ENCODE data around the gene ITSN1.

Gene ITSN1

DNA sequence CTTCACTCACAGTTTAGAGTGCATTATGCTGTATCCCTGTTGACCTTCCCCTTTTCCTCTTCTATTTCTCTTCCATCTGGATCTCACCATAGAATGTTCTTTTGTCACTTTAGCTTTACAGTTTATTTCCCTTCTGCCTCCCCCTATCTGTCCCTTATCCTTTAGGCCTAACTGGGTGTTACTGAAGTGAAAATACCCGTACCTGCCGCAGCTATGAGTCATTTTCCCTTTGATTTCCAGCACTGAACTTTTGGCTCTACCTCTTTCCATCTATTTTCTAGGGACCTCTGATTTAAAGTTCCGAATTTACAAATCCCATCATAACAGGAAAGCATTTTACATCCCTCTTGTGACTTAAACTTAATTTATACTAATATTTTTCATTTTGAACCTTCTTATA is 19.7 kb downstream of the ITSN1 start:
- Histone ChIP-seq H3K27ac (ENCODE audit: insufficient read depth, low read length, poor library complexity, severe bottlenecking) (no peak overlapping the region), H3K4me3 (ENCODE audit: insufficient read depth, low read depth, low read length, poor library complexity, severe bottlenecking) (no peak overlapping the region), H3K4me1 (ENCODE audit: control insufficient read depth, insufficient read depth, low read length, poor library complexity, severe bottlenecking) (no peaks in the 10 kb centered on the region), H3K36me3 (ENCODE audit: control insufficient read depth, insufficient read depth, low read length) (no peaks in the 10 kb centered on the region), H3K9me3 (ENCODE audit: control insufficient read depth, low read length) (no peaks in the 10 kb centered on the region), H3K27me3 (replicated peaks; ENCODE audit: control insufficient read depth, insufficient read depth, low read length, poor library complexity, severe bottlenecking) (no peaks in the 10 kb centered on the region)
- DNase-seq: no peak

DNA sequence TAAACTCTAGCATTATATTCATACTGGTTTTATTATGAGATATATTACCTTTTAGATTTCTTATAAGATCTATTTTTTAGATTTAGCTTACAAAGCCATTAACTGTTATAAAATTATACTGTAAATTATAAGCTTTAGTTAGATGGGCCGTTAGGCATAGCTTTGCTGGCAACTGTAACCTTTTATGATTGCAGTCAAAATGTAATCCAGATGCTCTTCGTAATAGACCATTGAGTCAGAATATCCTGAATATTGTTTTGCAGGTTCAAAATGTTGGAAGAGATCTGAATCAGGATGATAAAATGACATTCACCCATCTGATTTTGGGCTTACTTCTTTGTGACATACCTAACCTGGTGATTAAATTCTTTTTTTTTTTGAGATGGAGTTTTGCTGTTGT is 20.9 kb downstream of the ITSN1 start:
- Histone ChIP-seq H3K27me3 (replicated peaks; ENCODE audit: control insufficient read depth, insufficient read depth, low read length, poor library complexity, severe bottlenecking) (no peaks in the 10 kb centered on the region), H3K9me3 (ENCODE audit: control insufficient read depth, low read length) (no peaks in the 10 kb centered on the region), H3K27ac (ENCODE audit: insufficient read depth, low read length, poor library complexity, severe bottlenecking) (no peak overlapping the region)

DNA sequence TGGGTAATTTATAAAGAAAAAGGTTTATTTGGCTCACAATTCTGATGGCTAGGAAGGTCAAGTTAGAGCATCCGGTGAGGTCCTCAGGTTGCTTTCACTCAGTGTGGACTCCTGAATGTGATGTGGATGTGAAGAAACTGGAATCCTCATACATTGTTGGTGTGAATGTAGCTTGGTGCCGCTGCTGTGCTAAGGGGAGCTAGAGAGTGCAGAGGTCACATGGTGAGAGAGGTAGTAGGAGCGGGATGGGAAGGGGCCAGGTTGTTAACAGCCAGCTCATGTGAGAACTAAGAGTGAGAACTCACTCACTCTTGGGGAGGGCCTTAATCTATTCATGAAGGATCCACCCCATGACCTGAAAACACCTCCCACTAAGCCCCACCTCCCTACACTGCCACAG is 21.8 kb downstream of the ITSN1 start:
- no peaks in the 10 kb centered on the region for H3K4me1 ChIP-seq (ENCODE audit: control insufficient read depth, insufficient read depth, low read length, poor library complexity, severe bottlenecking)
- H3K36me3 ChIP-seq (ENCODE audit: control insufficient read depth, insufficient read depth, low read length): no peaks in the 10 kb centered on the region
- no peak overlapping the region for H3K4me3 ChIP-seq (ENCODE audit: insufficient read depth, low read depth, low read length, poor library complexity, severe bottlenecking)
- no peak for DNase-seq
- H3K9me3 ChIP-seq (ENCODE audit: control insufficient read depth, low read length): no peaks in the 10 kb centered on the region
- H3K27ac ChIP-seq (ENCODE audit: insufficient read depth, low read length, poor library complexity, severe bottlenecking): no peak overlapping the region
- H3K27me3 ChIP-seq (replicated peaks; ENCODE audit: control insufficient read depth, insufficient read depth, low read length, poor library complexity, severe bottlenecking): no peaks in the 10 kb centered on the region

More for the DNA sequence above, 20.9 kb downstream of the ITSN1 start:
- no peak for DNase-seq
- no peaks in the 10 kb centered on the region for H3K36me3 ChIP-seq (ENCODE audit: control insufficient read depth, insufficient read depth, low read length)
- no peak overlapping the region for H3K4me3 ChIP-seq (ENCODE audit: insufficient read depth, low read depth, low read length, poor library complexity, severe bottlenecking)
- H3K4me1 ChIP-seq (ENCODE audit: control insufficient read depth, insufficient read depth, low read length, poor library complexity, severe bottlenecking): no peaks in the 10 kb centered on the region

DNA sequence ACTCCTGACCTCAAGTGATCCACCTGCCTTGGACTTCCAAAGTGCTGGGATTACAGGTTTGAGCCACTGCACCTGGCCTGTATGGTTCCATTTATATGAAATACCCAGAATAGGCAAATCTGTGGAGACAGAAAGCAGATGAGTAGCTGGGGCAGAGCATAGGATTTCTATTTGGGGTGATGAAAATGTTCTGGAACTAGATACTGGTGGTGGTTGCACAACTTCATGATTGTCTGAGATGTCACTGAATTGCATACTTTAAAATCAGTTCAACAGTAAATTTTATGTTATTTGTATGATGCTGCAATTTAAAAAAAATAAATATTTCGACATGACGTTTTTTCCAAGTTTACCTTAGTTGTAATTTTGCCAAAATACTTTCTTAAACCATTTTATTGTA is 23.9 kb downstream of the ITSN1 start:
- Histone ChIP-seq H3K4me1 (ENCODE audit: control insufficient read depth, insufficient read depth, low read length, poor library complexity, severe bottlenecking) (no peaks in the 10 kb centered on the region), H3K4me3 (ENCODE audit: insufficient read depth, low read depth, low read length, poor library complexity, severe bottlenecking) (no peak overlapping the region), H3K27me3 (replicated peaks; ENCODE audit: control insufficient read depth, insufficient read depth, low read length, poor library complexity, severe bottlenecking) (no peaks in the 10 kb centered on the region), H3K36me3 (ENCODE audit: control insufficient read depth, insufficient read depth, low read length) (no peaks in the 10 kb centered on the region), H3K27ac (ENCODE audit: insufficient read depth, low read length, poor library complexity, severe bottlenecking) (no peak overlapping the region), H3K9me3 (ENCODE audit: control insufficient read depth, low read length) (no peaks in the 10 kb centered on the region)
- no peak for DNase-seq

DNA sequence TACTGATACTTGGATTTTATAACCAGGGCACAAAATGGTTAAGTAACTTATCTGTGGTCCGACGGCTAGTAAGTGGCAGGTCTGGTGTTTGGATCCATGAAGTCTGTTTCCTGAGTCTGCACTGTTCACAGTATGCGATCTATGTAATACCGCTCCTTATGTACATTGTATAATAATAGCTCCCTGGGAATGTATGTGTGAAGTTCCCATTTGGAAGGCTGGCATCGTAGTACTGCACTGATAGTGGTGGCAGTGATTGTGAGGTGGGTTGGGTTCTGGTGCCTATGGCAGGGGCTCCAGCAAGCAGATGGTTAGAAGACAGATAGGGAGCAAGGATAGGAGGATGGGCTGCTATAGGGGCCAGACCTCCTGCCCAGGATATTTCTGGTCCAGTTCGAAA is 25.3 kb downstream of the ITSN1 start:
- DNase-seq: no peak
- Histone ChIP-seq H3K4me3 (ENCODE audit: insufficient read depth, low read depth, low read length, poor library complexity, severe bottlenecking) (no peak overlapping the region), H3K9me3 (ENCODE audit: control insufficient read depth, low read length) (no peaks in the 10 kb centered on the region), H3K27ac (ENCODE audit: insufficient read depth, low read length, poor library complexity, severe bottlenecking) (no peak overlapping the region), H3K4me1 (ENCODE audit: control insufficient read depth, insufficient read depth, low read length, poor library complexity, severe bottlenecking) (no peaks in the 10 kb centered on the region), H3K27me3 (replicated peaks; ENCODE audit: control insufficient read depth, insufficient read depth, low read length, poor library complexity, severe bottlenecking) (no peaks in the 10 kb centered on the region), H3K36me3 (ENCODE audit: control insufficient read depth, insufficient read depth, low read length) (no peaks in the 10 kb centered on the region)

DNA sequence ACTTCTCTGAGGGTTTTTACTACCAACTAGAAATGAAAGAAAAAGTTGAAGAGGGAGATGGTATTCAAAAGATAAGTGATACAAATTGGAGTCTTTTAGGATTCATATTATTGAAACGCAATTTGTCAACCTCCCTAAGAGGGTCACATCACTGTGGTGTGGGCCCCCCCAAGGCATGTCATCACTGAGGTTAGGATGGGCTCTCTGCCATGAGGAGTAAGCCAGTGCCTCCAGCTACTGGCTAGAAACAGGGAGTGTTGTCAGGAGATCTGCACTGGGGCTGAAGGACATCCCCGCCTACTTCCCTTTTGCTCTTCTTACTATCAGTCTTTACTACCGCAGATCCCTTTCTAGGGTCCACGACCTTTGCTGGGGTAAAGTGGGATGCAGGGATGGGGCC is 25.9 kb downstream of the ITSN1 start:
- H3K9me3 ChIP-seq (ENCODE audit: control insufficient read depth, low read length): no peaks in the 10 kb centered on the region
- H3K36me3 ChIP-seq (ENCODE audit: control insufficient read depth, insufficient read depth, low read length): no peaks in the 10 kb centered on the region
- H3K4me1 ChIP-seq (ENCODE audit: control insufficient read depth, insufficient read depth, low read length, poor library complexity, severe bottlenecking): no peaks in the 10 kb centered on the region
- H3K4me3 ChIP-seq (ENCODE audit: insufficient read depth, low read depth, low read length, poor library complexity, severe bottlenecking): no peak overlapping the region
- H3K27me3 ChIP-seq (replicated peaks; ENCODE audit: control insufficient read depth, insufficient read depth, low read length, poor library complexity, severe bottlenecking): no peaks in the 10 kb centered on the region
- H3K27ac ChIP-seq (ENCODE audit: insufficient read depth, low read length, poor library complexity, severe bottlenecking): no peak overlapping the region
- DNase-seq: no peak

DNA sequence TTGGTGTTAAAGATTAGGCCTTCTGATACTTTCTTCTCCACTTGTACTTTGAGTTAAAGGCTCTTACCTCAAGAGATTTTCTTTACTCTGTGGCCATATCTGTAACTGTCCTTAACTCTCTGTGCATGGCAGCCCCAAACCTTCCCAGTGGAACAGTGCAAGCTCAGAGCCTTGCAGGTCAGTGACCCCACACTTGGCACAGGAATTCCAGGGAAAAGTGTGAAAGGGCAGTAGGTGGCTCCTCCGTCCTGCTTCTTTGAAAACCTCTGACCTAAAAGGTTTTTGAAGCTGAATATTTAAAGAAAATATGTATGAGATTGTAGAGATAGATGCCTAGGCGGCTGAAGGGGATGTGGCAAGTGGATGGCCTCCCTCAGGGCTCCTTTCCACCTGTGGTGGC is 26.3 kb downstream of the ITSN1 start:
- H3K4me1 ChIP-seq (ENCODE audit: control insufficient read depth, insufficient read depth, low read length, poor library complexity, severe bottlenecking): no peaks in the 10 kb centered on the region
- H3K27ac ChIP-seq (ENCODE audit: insufficient read depth, low read length, poor library complexity, severe bottlenecking): no peak overlapping the region
- no peak for DNase-seq

DNA sequence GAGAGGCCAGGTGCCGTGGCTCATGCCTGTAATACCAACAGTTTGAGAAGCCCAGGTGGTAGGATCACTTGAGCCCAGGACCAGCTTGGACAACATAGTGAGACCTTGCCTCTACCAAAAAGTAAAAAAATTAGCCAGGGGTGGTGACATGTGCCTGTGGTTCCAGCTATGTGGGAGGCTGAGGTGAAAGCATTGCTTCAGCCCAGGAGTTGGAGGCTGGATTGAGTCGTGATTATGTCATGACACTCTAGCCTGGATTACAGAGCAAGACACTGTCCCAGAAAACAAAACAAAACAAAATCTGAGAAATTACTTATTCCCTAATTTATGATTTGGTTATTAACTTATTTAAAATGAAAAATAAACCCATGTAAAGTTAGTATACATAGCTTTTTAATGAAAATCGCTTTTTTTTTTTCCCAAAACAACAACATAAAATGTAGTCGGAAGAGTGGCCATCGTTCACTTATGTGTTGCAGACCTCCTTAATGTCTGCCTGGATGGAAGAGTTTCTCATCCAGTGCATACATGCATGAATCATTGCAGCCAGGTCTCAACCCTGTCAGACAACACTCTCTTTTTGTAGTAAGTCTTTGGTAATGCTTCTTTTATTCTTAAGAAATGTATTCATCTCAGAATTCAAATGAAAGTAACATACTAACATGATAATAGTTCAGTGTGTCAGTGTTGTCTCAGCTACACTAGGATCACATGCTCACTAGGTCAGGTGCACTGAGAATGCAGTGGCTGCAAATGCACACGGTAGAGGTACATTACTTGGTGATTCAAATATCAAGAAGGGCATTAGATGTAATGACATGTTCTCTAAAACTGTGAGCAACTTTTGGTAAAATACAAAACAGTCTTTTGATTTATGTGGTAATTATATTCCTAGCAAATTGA is 28.0 kb downstream of the ITSN1 start:
- H3K4me1 ChIP-seq (ENCODE audit: control insufficient read depth, insufficient read depth, low read length, poor library complexity, severe bottlenecking): no peaks in the 10 kb centered on the region
- H3K9me3 ChIP-seq (ENCODE audit: control insufficient read depth, low read length): no peaks in the 10 kb centered on the region
- no peak for DNase-seq
- no peak overlapping the region for H3K4me3 ChIP-seq (ENCODE audit: insufficient read depth, low read depth, low read length, poor library complexity, severe bottlenecking)
- H3K27me3 ChIP-seq (replicated peaks; ENCODE audit: control insufficient read depth, insufficient read depth, low read length, poor library complexity, severe bottlenecking): no peaks in the 10 kb centered on the region
- H3K36me3 ChIP-seq (ENCODE audit: control insufficient read depth, insufficient read depth, low read length): no peaks in the 10 kb centered on the region
- no peak overlapping the region for H3K27ac ChIP-seq (ENCODE audit: insufficient read depth, low read length, poor library complexity, severe bottlenecking)

More for the DNA sequence above, 26.3 kb downstream of the ITSN1 start:
- H3K9me3 ChIP-seq (ENCODE audit: control insufficient read depth, low read length): no peaks in the 10 kb centered on the region
- H3K27me3 ChIP-seq (replicated peaks; ENCODE audit: control insufficient read depth, insufficient read depth, low read length, poor library complexity, severe bottlenecking): no peaks in the 10 kb centered on the region
- no peaks in the 10 kb centered on the region for H3K36me3 ChIP-seq (ENCODE audit: control insufficient read depth, insufficient read depth, low read length)
- H3K4me3 ChIP-seq (ENCODE audit: insufficient read depth, low read depth, low read length, poor library complexity, severe bottlenecking): no peak overlapping the region

DNA sequence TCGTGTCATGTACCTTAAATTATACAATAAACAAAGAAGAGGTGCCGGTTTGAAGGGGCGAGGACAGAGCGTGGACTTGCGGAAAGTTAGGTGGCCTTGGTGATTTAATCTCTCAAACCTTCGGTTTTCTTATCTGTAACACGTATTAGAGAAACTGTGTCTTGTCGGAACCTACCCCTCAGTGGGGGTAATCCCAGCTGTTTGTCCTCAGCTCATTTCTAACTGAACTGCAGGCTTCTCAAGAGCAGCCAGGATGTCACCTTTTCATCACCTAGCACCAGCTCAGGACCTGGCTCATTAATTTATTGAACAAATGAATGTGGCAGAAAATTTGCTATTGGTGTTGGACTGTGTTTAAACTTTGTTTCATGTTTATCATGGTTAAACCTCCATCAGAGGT is 31.2 kb downstream of the ITSN1 start:
- Histone ChIP-seq H3K36me3 (ENCODE audit: control insufficient read depth, insufficient read depth, low read length) (no peaks in the 10 kb centered on the region), H3K27ac (ENCODE audit: insufficient read depth, low read length, poor library complexity, severe bottlenecking) (no peak overlapping the region), H3K27me3 (replicated peaks; ENCODE audit: control insufficient read depth, insufficient read depth, low read length, poor library complexity, severe bottlenecking) (no peaks in the 10 kb centered on the region), H3K9me3 (ENCODE audit: control insufficient read depth, low read length) (no peaks in the 10 kb centered on the region), H3K4me3 (ENCODE audit: insufficient read depth, low read depth, low read length, poor library complexity, severe bottlenecking) (no peak overlapping the region), H3K4me1 (ENCODE audit: control insufficient read depth, insufficient read depth, low read length, poor library complexity, severe bottlenecking) (no peaks in the 10 kb centered on the region)
- DNase-seq: no peak

DNA sequence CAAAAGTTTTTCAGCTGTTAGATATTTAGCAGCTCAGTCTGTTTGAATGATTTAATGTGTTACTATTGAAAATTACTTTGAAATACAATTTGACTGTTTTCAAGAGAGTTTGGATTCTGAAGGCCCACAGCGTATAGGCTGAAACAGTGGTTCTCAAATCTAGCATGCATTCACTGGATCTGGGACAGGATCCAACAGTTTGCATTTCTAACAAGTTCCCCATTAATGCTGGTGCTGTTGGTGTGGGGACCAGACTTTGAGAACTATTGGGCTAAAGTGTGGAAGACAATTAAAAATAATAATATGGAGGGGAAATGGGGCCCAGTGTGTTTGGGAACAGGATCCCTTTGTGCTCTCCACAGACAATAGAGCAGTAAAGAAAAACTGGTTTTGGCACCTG is 31.9 kb downstream of the ITSN1 start:
- H3K27ac ChIP-seq (ENCODE audit: insufficient read depth, low read length, poor library complexity, severe bottlenecking): no peak overlapping the region
- H3K4me1 ChIP-seq (ENCODE audit: control insufficient read depth, insufficient read depth, low read length, poor library complexity, severe bottlenecking): no peaks in the 10 kb centered on the region

More for the DNA sequence above, 31.9 kb downstream of the ITSN1 start:
- no peaks in the 10 kb centered on the region for H3K9me3 ChIP-seq (ENCODE audit: control insufficient read depth, low read length)
- no peak for DNase-seq
- H3K27me3 ChIP-seq (replicated peaks; ENCODE audit: control insufficient read depth, insufficient read depth, low read length, poor library complexity, severe bottlenecking): no peaks in the 10 kb centered on the region
- no peaks in the 10 kb centered on the region for H3K36me3 ChIP-seq (ENCODE audit: control insufficient read depth, insufficient read depth, low read length)
- H3K4me3 ChIP-seq (ENCODE audit: insufficient read depth, low read depth, low read length, poor library complexity, severe bottlenecking): no peak overlapping the region
